Prostate gland (tissue), 2 donors: ENCODE results near the gene LIPK. TPM values are rescaled to one million over a fixed set of nuclear protein-coding genes. Genes with fewer than 3 reads are reported as not detected.

Experiments
- DNase-seq: peaks from one replicate; pipeline ENCODE4 v3.0.0-alpha.2; 2019; ENCODE audit warnings: low spot score
- H3K27ac ChIP-seq, 2 donors: fragments of 200-600 bp; sonication (generic); 2 replicates each; pipeline ENCODE4 v1.5.1; 2017 to 2019
- H3K27me3 ChIP-seq: fragments of 200-600 bp; sonication (generic); replicated peaks from 2 replicates; pipeline ENCODE4 v1.5.1; 2019; ENCODE audit not compliant: insufficient read depth
- H3K36me3 ChIP-seq, 2 donors: fragments of 200-600 bp; sonication (generic); 1 replicate in 1 of 2; 2 replicates in 1 of 2; pipeline versions ENCODE4 v1.5.1 to v1.8.1; 2017 to 2019
- H3K4me1 ChIP-seq: fragments of 200-600 bp; sonication (generic); replicated peaks from 2 replicates; pipeline ENCODE4 v1.5.1; 2019
- H3K4me3 ChIP-seq, 2 donors: fragments of 200-600 bp; sonication (generic); 2 replicates each; pipeline ENCODE4 v1.5.1; 2017 to 2019
- H3K9me3 ChIP-seq: fragments of 200-600 bp; sonication (generic); 2 replicates; pipeline ENCODE4 v1.5.1; 2017
- CTCF ChIP-seq, 4 experiments: fragments of 200-600 bp in 2 of 4; fragments of 450-650 bp in 2 of 4; sonication (generic) in 2 of 4; IDR thresholded peaks; 1 replicate in 3 of 4; 2 replicates in 1 of 4; pipeline ENCODE4 v1.5.1; 2016 to 2019; ENCODE audit warnings: antibody characterized with exemption in 4 of 4, mild to moderate bottlenecking in 2 of 4, moderate library complexity in 2 of 4
- POLR2A ChIP-seq: fragments of 450-650 bp; IDR thresholded peaks from one replicate; pipeline ENCODE4 v1.6.1; 2016; ENCODE audit warnings: antibody characterized with exemption, mild to moderate bottlenecking
- POLR2AphosphoS5 ChIP-seq: sonication (generic); formaldehyde crosslinking; IDR thresholded peaks from one replicate; pipeline ENCODE4 v1.6.1; 2017; ENCODE audit warnings: antibody characterized with exemption
- WGBS: methylation state at CpG from one replicate; pipeline ENCODE4 v1.1.5; 2018; 5-methylcytosine and 5-hydroxymethylcytosine counted together
- intact Hi-C: fragments of 100-400 bp; cut with DNase I; formaldehyde crosslinking; loops from one replicate; pipeline ENCODE4 v1.14.2; 2022
- total RNA-seq, 2 donors: library from RNA; depleted of rRNA; stranded (reverse); fragments of >200 nt; gene quantifications; one replicate each; pipeline ENCODE4 v1.1.0, GENCODE V29; 2016

The LIPK gene
- total RNA-seq, 2 donors from 2014 or later = not detected

- Histone ChIP-seq H3K36me3 (no peaks in the 10 kb centered on the region), H3K4me3 (no peak overlapping the region)
- no peak for TF ChIP-seq CTCF (IDR thresholded peaks at IDR 0.05)
These were observed 48.2 kb downstream of the LIPK start for GRCh38 chr10:88754287-88754686.

GRCh38 chr10:88755753-88756152, 49.7 kb downstream of the LIPK start:
- no peaks in the 10 kb centered on the region for H3K9me3 ChIP-seq
- no peak overlapping the region for H3K4me3 ChIP-seq
- no peaks in the 10 kb centered on the region for H3K27me3 ChIP-seq
- no peaks in the 10 kb centered on the region for H3K36me3 ChIP-seq
- no peak for TF ChIP-seq POLR2A
- no peak for TF ChIP-seq POLR2AphosphoS5
- intact Hi-C loops = no loop called here
- no peaks in the 10 kb centered on the region for H3K4me1 ChIP-seq
- no peak for DNase-seq
- no peak overlapping the region for H3K27ac ChIP-seq
- WGBS = 66% methylated on average over 3 of the region's 3 CpGs

More at GRCh38 chr10:88754287-88754686, 48.2 kb downstream of the LIPK start:
- H3K9me3 ChIP-seq = no peaks in the 10 kb centered on the region
- H3K27ac ChIP-seq = no peak overlapping the region
- no peaks in the 10 kb centered on the region for H3K4me1 ChIP-seq
- intact Hi-C loops = no loop called here
- DNase-seq = no peak
- H3K27me3 ChIP-seq = no peaks in the 10 kb centered on the region

GRCh38 chr10:88756660-88757059, 50.6 kb downstream of the LIPK start:
- no peak overlapping the region for H3K27ac ChIP-seq
- no peaks in the 10 kb centered on the region for H3K27me3 ChIP-seq
- no peaks in the 10 kb centered on the region for H3K9me3 ChIP-seq
- no peaks in the 10 kb centered on the region for H3K36me3 ChIP-seq
- WGBS = 57% methylated on average over 1 of the region's 1 CpG
- H3K4me1 ChIP-seq = no peaks in the 10 kb centered on the region
- TF ChIP-seq CTCF (IDR thresholded peaks at IDR 0.05) (no peak), POLR2A (no peak), POLR2AphosphoS5 (no peak)
- intact Hi-C loops = no loop called here
- no peak overlapping the region for H3K4me3 ChIP-seq
- no peak for DNase-seq

- no peaks in the 10 kb centered on the region for H3K4me1 ChIP-seq
- intact Hi-C loops = no loop called here
- no peaks in the 10 kb centered on the region for H3K27me3 ChIP-seq
- H3K4me3 ChIP-seq = no peak within 1 kb of the TSS
- H3K36me3 ChIP-seq = no peaks in the 10 kb centered on the region
- 80% methylated on average over 7 of the region's 7 CpGs for WGBS
- no peak for DNase-seq
- H3K27ac ChIP-seq = no peak within 1 kb of the TSS
- no peaks in the 10 kb centered on the region for H3K9me3 ChIP-seq
- TF ChIP-seq POLR2AphosphoS5 (no peak), CTCF (IDR thresholded peaks at IDR 0.05) (no peak), POLR2A (no peak)
These were observed 53.5 kb downstream of the LIPK start, which contains the start of gene LIPN for GRCh38 chr10:88759366-88760101. Gene LIPN (plus strand): TSS chr10:88760020. CDS start chr10:88761406, 1,386 bp downstream.

GRCh38 chr10:88762906-88763305, 56.9 kb downstream of the LIPK start:
- TF ChIP-seq CTCF (IDR thresholded peaks at IDR 0.05) (no peak), POLR2A (no peak)
- H3K27ac ChIP-seq = no peak overlapping the region
- 60% methylated on average over 1 of the region's 1 CpG for WGBS
- no peaks in the 10 kb centered on the region for H3K27me3 ChIP-seq
- H3K36me3 ChIP-seq = no peaks in the 10 kb centered on the region
- intact Hi-C loops = no loop called here
- H3K4me1 ChIP-seq = no peaks in the 10 kb centered on the region
- H3K4me3 ChIP-seq = no peak overlapping the region
- no peaks in the 10 kb centered on the region for H3K9me3 ChIP-seq
- DNase-seq = no peak
